HG02938 (cell line): Measurements from ENCODE around the gene SPATA31E1.

ENCODE experiments used
- ATAC-seq: cut with Tn5 transposase; IDR thresholded peaks from one replicate; pipeline ENCODE4 v1.9.1; 2021; ENCODE audit warnings: mild to moderate bottlenecking, moderate library complexity; ENCODE audit not compliant: unreplicated experiment

The SPATA31E1 gene

DNA sequence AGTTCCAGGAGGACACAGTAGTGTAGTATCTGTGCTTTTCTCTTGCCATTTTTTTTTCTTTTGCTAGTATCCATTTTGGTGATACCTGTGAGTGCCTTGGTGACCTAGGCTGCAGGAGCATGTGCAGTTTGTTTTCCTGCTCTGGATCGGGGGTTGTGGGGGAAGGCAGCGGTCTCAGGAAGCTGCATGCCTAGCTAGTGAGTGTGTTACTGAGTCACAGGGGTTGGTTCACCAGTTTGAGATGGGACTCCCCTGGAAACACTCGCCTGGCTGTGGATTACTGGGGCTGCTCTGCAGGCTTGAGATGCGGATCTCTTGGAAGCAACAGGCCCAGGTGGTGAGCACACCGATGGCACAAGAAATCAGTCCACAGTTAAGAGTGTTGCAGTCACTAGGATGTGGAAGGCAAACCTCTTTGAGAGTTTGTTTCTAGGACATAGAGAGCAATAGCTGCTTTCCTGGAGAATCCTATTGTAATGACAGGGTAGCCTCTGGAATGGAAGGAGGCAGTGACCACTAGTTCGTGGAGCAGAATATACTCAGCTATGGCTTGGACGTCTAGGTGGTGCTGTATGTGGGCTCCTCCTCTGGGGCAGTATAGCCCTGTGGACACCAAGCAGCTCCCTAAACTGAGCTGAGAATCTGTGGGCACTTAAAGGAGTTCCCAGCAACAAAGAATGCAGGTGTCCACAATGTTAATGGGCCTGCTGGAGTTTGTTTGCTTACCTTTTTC is 20.0 kb upstream of the SPATA31E1 start:
- no peak for ATAC-seq

GRCh38 chr9:87863882-87864465 is 18.7 kb upstream of the SPATA31E1 start:
- no peak for ATAC-seq

DNA sequence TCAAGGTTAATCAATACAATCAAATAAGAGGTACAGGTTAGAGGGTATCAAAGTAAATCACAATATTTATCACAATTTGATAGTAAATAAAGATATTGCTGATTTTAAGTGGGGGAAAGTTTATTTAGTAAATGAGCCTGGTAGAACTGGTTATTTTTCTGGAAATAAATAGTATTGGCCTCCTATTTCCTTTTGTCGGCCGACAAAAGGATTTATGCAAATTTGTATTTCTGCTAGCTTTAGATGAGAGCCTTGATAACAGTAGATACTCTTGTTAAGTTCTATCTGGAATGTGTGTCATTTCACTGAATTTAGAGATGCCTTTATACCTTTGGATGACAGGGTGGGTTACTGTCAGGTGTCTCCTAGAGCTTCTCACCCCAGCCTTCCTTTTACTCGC is 17.8 kb upstream of the SPATA31E1 start:
- no peak for ATAC-seq

DNA sequence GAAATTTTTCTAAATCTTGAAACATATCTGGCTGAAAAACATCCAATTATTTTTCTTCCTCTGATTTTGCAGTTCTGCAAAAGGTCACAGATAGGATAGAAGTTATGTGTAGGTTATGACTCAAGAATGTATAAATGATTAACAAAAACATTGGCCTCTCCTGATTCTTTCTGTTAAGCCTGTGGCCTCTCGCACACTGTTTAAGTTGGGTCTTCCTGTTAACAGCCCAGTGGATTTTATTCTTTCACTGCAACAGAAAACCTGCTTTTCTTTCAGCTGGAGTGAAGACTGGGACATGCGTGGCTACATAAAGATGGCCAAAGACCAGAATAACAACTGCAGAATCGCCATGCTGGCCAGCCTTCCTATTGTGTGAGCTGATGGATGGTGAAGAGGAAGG is 17.1 kb upstream of the SPATA31E1 start:
- no peak for ATAC-seq

DNA sequence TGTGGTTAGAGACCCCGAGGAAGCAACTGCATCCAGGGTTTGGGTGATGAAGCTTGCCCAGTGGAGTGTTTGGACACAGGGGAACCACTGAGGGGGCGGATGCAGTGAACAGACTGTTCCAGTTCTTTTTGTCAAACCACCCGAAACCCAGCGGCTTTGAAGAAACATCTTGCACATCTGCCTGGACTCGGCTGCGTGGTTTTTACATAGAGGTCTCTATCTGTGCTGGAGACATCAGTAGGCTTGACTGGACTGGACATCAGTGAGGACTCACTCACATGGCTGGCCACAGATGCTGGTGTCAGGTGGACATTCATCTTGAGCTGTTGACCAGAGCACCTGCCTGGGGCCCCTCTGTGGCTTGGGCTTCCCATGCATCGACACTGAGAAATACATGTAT is 15.3 kb upstream of the SPATA31E1 start:
- no peak for ATAC-seq

- ATAC-seq, result no peak
Observed at GRCh38 chr9:87868175-87868574, 14.5 kb upstream of the SPATA31E1 start.

GRCh38 chr9:87868635-87869034 is 14.0 kb upstream of the SPATA31E1 start:
- ATAC-seq, result no peak

GRCh38 chr9:87869082-87869481 is 13.6 kb upstream of the SPATA31E1 start:
- no peak for ATAC-seq

GRCh38 chr9:87871425-87872078 is 11.1 kb upstream of the SPATA31E1 start:
- ATAC-seq, result no peak

GRCh38 chr9:87872079-87872624 is 10.5 kb upstream of the SPATA31E1 start:
- no peak for ATAC-seq

DNA sequence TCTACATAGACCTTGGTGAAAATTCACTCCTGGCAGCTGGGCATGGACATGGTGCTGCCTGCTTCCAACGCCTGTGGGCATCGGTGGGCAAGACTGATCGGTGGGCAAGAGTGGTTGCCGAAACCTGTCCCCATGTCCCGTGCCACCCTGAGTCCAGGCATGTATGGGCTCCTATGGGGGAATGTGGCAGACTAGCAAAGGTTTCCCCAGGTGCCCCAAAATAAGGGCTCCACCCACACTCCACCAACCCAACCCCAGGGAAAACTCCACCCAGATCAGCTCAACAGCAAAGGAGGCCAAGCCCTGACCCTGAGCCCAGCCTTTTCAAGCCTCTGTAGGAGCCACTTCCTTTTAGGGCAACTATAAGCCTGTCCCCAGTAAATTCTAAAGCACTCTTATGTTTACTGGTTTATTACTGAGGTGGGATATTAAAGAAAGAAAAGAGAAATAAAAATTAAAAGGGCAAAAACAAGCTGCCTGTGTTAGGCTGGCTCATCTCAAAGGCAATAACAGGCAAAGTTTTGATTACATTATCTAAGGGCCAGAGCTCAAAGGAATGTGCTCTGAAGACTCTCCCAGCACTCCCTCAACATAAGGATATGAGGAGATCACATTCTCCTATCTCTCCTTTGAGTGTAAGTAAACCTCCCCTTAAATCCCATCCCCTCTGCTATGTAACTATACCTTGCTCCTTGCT is 8.9 kb upstream of the SPATA31E1 start:
- no peak for ATAC-seq

- no peak for ATAC-seq
Observed at GRCh38 chr9:87874304-87874623, 8.4 kb upstream of the SPATA31E1 start.

- no peak for ATAC-seq
Observed at GRCh38 chr9:87875060-87875459, 7.6 kb upstream of the SPATA31E1 start.

GRCh38 chr9:87875831-87876545 is 6.7 kb upstream of the SPATA31E1 start:
- no peak for ATAC-seq

- no peak for ATAC-seq
Observed at GRCh38 chr9:87876708-87877107, 6.0 kb upstream of the SPATA31E1 start.

GRCh38 chr9:87878989-87879511 is 3.6 kb upstream of the SPATA31E1 start:
- no peak for ATAC-seq

DNA sequence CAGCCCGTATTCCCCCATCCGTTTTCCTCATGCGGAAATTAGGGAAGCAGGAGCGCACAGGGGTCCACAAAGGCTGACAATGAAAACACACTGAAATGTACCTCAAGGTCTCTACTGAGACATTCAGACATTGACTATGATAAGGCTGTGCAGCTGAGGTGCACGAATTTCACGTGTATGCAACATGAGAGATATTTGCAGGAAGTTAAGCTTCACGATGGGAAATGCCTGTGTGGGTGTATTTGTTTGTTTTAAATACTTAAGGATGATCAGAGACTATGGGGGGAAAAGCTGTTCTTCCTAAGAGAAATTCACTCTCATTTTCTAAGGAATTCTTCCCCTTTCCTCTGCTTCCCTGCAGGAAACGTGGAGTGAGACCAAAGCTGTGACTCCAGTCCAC is 2.6 kb upstream of the SPATA31E1 start:
- ATAC-seq, result no peak

GRCh38 chr9:87880683-87881082 is 2.0 kb upstream of the SPATA31E1 start:
- no peak for ATAC-seq

GRCh38 chr9:87883274-87883673 is 597 bp downstream of the SPATA31E1 start:
- ATAC-seq, result no peak

DNA sequence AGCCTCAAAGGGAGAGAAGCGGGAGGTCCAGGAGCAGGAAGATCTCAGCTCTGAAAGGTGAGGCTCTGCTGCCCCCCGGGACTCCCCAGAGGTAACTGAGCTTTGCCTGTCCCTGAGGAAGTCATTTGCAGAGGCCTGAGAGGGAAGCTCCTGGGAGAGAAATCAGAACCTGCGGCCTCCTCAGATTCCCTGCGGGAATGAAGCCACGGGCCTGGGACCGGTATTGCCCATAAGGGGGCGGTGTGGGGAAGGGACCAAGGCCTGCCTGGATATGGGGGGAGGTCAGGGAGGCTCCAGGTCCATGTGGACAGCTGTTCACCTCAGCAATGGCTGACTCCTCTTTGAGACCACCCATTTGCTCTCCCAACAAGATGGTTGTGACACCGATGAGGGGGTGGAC is 1.3 kb downstream of the SPATA31E1 start:
- no peak for ATAC-seq
